GM12891 (cell line): Measurements from ENCODE around the gene FGD3.

Experiments
- POLR2A ChIP-seq: IDR thresholded peaks from 2 replicates; pipeline ENCODE4 v1.6.1; 2011; ENCODE audit warnings: low read depth, low read length, control low read depth
- POLR2AphosphoS5 ChIP-seq: IDR thresholded peaks from 2 replicates; pipeline ENCODE4 v1.6.1; 2011; ENCODE audit warnings: low read depth, low read length, control low read depth
- POU2F2 ChIP-seq: IDR thresholded peaks from 2 replicates; pipeline ENCODE4 v1.6.1; 2011; ENCODE audit warnings: low read depth, mild to moderate bottlenecking, control low read depth, low read length, moderate library complexity
- SPI1 ChIP-seq: IDR thresholded peaks from 2 replicates; pipeline ENCODE4 v1.6.1; 2011; ENCODE audit warnings: low read depth, low read length, control low read depth
- TAF1 ChIP-seq: IDR thresholded peaks from 2 replicates; pipeline ENCODE4 v1.6.1; 2011; ENCODE audit warnings: low read depth, low read length, control low read depth

DNA sequence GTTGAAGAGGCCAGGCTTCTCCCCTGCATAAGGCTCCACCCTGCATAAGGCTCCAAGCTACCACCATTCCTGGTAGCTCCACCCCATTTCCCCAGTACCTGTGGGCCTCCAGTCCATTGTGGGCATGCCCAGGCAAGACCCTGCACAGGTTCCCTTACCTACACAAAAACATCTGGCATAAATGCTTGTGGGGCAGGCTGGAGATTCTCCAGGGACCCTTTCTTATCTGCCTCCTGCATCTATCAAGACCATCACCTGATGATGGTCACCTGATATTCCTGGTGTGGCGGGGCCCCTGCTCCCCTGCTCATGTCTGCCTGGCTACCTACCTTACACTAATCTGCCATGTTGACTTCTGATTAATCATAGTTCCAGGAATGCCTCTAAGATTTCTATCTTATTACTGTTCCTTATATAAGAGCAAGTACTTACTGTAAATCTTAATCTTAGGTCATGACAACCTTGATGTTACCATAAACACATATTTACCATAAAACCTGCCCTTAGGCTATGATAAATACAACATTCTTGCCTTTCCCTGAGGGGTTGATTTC, 41.0 kb downstream of the FGD3 start:
- TF ChIP-seq TAF1 = no peak
- TF ChIP-seq POLR2AphosphoS5 = no peak
- TF ChIP-seq POLR2A = no peak
- no peak for TF ChIP-seq POU2F2
- no peak for TF ChIP-seq SPI1
